Sigmoid colon (tissue), 3 donors: ENCODE results near the gene RBM19.

Experiments used
- POLR2A ChIP-seq, 2 donors: fragments of 450-650 bp; IDR thresholded peaks; one replicate each; pipeline ENCODE4 v1.6.1; 2016; ENCODE audit warnings: antibody characterized with exemption in 2 of 2, mild to moderate bottlenecking in 2 of 2, moderate library complexity in 2 of 2
- TF ChIP-seq, protein P1 (sequence below), 4 experiments: fragments of 450-650 bp in 3 of 4; fragments of 200-600 bp in 1 of 4; IDR thresholded peaks; one replicate each; pipeline ENCODE4 v1.5.1; 2016 to 2019; ENCODE audit warnings: antibody characterized with exemption in 4 of 4, mild to moderate bottlenecking in 3 of 4, moderate library complexity in 2 of 4

DNA sequence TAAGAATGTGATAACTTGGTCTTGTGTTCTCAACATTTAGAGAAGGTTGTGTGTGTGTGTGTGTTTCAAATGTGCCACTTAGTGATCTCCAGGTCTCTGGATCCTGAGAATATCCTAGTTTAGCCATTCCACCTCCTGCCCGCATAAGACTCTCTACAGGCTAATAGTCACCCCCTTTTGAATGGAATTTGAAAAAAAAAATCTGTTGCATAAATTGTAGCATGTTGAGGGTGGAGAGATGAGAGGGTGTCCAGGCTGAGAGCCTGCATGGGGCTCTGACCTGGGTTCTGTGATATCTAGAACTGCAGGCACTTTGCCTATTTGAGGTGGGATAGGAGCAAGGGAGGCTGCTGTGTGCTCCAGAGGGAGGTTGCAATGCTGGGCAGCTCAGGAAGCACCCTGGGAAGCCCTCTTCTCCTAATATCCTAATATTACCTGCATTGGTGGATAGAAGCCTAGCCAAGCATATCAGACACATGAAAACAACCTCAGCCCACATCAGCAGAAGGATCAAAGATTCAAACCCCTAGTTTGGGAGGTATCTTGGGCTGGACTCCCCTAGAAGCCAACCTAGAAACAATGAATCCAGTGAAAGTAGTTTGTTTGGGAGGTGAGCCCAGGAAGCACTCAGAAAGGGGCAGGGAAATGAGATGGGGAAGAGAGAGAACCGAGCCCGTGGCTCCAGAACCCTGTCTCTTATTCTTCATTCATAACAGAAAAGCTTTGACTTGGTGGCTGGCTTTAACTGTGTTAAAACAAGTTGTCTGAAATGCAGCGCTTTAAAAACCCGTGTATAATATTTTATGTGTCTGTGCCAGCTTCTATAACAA is 35.6 kb upstream of the RBM19 start:
- TF ChIP-seq, protein P1, sequence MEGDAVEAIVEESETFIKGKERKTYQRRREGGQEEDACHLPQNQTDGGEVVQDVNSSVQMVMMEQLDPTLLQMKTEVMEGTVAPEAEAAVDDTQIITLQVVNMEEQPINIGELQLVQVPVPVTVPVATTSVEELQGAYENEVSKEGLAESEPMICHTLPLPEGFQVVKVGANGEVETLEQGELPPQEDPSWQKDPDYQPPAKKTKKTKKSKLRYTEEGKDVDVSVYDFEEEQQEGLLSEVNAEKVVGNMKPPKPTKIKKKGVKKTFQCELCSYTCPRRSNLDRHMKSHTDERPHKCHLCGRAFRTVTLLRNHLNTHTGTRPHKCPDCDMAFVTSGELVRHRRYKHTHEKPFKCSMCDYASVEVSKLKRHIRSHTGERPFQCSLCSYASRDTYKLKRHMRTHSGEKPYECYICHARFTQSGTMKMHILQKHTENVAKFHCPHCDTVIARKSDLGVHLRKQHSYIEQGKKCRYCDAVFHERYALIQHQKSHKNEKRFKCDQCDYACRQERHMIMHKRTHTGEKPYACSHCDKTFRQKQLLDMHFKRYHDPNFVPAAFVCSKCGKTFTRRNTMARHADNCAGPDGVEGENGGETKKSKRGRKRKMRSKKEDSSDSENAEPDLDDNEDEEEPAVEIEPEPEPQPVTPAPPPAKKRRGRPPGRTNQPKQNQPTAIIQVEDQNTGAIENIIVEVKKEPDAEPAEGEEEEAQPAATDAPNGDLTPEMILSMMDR (IDR thresholded peaks at IDR 0.05) = no peak
- no peak for TF ChIP-seq POLR2A (IDR thresholded peaks at IDR 0.05)
